Astrocyte (in vitro differentiated cells and primary cell): ENCODE measurements around the gene RALY.

ENCODE experiments used
- EZH2 ChIP-seq: IDR thresholded peaks from 2 replicates; pipeline ENCODE4 v1.6.1; 2012; ENCODE audit warnings: mild to moderate bottlenecking, low read length, inconsistent platforms; ENCODE audit not compliant: insufficient read depth
- TF ChIP-seq, protein P1 (sequence below): IDR thresholded peaks from 2 replicates; pipeline ENCODE4 v1.5.1; 2011; ENCODE audit warnings: low read depth, mild to moderate bottlenecking, inconsistent platforms, low read length, moderate library complexity; ENCODE audit not compliant: insufficient read depth

DNA sequence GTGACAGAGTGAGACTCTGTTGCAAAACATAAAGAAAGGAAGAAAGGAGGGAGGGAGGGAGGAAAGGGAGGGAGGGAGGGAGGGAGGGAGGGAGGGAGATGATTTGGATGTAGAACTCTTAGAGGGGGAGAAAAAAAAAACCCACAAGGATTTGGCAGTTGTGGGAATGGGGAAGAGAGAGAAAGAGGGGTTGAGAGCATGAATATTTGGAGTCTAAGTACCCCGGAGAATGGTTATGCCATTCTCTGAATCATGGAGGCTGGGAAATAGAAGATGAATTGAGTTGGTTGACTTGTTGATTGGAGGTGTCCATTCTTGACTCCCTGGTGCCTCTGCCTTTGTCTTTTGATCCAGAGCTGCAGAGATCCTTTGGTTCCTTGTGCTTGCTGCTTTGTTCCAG lies 35.7 kb downstream of the RALY start:
- TF ChIP-seq, protein P1, sequence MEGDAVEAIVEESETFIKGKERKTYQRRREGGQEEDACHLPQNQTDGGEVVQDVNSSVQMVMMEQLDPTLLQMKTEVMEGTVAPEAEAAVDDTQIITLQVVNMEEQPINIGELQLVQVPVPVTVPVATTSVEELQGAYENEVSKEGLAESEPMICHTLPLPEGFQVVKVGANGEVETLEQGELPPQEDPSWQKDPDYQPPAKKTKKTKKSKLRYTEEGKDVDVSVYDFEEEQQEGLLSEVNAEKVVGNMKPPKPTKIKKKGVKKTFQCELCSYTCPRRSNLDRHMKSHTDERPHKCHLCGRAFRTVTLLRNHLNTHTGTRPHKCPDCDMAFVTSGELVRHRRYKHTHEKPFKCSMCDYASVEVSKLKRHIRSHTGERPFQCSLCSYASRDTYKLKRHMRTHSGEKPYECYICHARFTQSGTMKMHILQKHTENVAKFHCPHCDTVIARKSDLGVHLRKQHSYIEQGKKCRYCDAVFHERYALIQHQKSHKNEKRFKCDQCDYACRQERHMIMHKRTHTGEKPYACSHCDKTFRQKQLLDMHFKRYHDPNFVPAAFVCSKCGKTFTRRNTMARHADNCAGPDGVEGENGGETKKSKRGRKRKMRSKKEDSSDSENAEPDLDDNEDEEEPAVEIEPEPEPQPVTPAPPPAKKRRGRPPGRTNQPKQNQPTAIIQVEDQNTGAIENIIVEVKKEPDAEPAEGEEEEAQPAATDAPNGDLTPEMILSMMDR, result no peak
- no peak for TF ChIP-seq EZH2
